HG03442 (cell line): ENCODE measurements around the gene YES1.
A peak's percentile ranks its signal among the peaks of the same experiment; 100 is the strongest.
"Not testable (repeated sequence)": the region's sequence is repeated elsewhere in the genome, so short reads cannot be mapped to it uniquely, and the experiment has no call there.

ENCODE experiments used
- ATAC-seq: cut with Tn5 transposase; IDR thresholded peaks from one replicate; pipeline ENCODE4 v1.9.1; 2021; ENCODE audit warnings: mild to moderate bottlenecking, moderate library complexity; ENCODE audit not compliant: unreplicated experiment

YES1 gene

DNA sequence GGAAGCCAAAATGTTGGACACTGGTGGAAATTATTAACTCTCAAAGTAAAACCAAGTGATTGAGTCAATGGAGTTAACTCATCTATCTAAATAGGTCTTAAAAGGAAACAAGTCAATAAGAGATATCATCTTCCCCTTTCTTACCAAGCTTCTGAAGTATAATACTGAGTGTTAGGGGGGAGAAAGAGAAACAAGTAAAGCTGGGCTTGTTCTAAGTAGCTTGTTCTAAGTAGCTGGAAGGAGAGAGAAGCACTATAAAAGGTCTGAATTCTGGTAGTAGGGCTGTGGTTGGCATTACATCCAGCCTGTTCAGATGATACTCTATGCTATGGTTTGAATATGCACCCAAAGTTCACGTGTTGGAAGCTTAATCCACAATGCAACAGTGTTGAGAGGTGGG, 26.8 kb downstream of the YES1 start:
- ATAC-seq = peak; percentile 59

- ATAC-seq = no peak
These were observed 27.4 kb downstream of the YES1 start for GRCh38 chr18:784470-785172.

- no peak for ATAC-seq
These were observed 33.7 kb downstream of the YES1 start for GRCh38 chr18:778194-778927.

DNA sequence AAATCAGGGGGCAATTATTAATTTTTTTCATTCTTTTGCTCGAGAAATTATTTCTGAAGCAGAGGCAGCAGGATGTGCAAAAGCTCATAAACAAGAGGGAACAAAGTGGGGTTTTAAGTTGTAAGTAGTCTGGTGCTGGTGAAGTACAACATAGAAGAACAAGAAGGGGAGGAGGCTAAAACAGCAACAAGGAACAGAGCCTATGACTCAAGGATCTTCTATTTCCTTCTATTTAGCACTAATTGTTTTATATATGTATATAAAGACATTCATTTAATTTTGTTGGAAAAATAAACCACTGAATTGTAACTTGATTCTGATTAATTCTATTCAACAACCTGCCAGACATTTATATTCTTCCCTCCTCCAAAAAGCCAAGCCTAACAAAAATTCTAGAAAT, 35.0 kb downstream of the YES1 start:
- ATAC-seq = no peak

- not testable (repeated sequence) for ATAC-seq
These were observed 36.0 kb downstream of the YES1 start for GRCh38 chr18:776044-776443.

- no peak for ATAC-seq
These were observed 37.2 kb downstream of the YES1 start for GRCh38 chr18:774811-775210.

GRCh38 chr18:773980-774624, 37.9 kb downstream of the YES1 start:
- no peak for ATAC-seq

DNA sequence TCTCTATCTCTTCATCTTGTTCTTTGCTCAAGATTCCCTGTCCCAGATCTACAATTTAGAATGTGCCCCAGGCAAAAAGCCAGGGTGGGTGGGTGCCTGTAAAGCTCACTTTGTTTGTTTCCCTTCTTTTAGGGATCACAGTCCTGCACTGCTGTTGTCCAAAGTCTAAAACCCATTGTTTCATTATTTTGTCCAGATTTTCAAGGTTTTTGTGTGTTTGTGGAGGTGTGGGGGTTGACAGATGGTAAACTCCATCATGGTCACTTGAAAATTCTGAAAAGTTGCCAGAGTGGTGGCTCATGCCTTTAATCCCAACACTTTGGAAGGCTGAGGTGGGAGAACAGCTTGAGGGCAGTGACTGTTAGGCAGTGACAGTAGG, 41.5 kb downstream of the YES1 start:
- no peak for ATAC-seq

GRCh38 chr18:767961-768360, 44.1 kb downstream of the YES1 start:
- no peak for ATAC-seq

GRCh38 chr18:767084-767882, 44.8 kb downstream of the YES1 start:
- ATAC-seq = no peak

DNA sequence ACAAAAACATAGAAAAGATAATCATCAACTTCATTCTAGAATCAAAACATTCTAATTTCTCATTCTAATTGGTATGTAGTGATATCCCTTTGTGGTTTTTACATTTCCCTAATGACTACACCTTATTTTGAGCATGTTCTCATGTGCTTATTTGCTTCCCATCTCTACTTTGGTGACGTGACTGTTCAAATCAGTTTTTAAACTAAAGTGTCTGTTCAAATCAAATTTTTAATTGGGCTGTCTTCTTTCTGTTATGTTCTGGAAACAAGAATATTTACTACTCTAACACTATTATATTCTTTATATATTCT, 45.5 kb downstream of the YES1 start:
- no peak for ATAC-seq

GRCh38 chr18:765764-766549, 46.1 kb downstream of the YES1 start:
- ATAC-seq = no peak

GRCh38 chr18:759864-760263, 52.2 kb downstream of the YES1 start:
- not testable (repeated sequence) for ATAC-seq

GRCh38 chr18:755506-755905, 56.5 kb downstream of the YES1 start:
- no peak for ATAC-seq

GRCh38 chr18:754656-755055, 57.4 kb downstream of the YES1 start:
- no peak for ATAC-seq

GRCh38 chr18:750456-750855, 61.6 kb downstream of the YES1 start:
- ATAC-seq = no peak

DNA sequence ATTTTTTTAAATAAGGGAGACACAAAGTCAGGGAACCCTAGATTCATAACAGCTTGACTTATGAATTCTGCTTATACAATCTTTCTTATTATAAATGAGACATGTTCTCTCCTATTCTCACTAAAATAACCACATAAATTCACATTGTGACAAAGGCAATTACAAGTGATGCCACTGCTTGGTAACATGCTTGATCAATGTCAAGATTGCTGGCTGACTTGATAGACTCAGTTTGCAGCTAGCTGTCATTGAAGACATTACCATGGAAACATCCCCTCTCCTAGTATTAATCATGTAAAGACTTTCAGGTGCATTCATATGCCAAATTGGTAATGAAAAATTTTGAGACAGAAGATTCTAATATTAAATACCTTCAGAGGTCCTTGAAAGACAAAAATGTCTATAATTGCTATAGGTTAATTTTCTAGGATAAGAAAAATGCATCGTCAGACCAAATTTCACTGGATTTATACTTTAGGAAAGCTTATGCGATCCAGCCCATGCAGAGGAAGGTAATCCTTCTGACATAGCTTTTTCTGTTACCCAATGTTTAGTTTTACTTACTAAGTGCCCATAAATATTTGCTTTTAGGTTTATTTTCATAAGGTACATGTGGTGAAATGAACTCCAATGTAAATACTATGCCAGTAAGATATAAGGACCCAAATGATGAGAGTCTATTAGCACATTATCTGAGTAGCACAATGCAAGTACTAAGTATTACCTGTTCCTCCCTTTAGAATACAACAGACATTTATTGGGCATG, 67.0 kb downstream of the YES1 start:
- ATAC-seq = no peak

DNA sequence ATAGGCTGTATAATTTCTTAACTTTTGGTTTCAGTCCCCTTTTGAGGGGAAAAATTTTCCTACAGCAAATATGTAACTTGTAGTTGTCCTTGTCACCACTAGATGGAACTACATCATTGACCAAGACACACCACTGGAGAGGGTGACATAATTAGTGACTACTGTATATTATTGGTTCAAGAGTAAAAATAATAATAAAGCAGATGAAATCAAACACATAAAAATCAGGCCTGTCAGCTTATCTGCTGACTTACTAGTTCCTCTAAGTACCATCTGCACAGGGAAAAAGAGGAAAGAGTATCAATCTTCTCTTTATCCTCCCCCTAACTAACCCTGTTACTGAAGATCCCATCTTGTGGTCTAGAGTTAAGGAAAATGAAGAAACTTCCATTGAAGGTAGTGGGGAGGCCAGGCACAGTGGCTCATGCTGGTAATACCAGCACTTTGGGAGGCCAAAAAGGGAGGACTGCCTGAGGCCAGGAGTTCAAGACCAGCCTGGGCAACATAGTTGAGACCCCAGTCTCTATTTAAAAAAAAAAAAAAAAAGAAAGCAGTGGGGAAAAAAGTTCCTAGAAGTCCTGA, 70.0 kb downstream of the YES1 start:
- ATAC-seq = peak; percentile 89

DNA sequence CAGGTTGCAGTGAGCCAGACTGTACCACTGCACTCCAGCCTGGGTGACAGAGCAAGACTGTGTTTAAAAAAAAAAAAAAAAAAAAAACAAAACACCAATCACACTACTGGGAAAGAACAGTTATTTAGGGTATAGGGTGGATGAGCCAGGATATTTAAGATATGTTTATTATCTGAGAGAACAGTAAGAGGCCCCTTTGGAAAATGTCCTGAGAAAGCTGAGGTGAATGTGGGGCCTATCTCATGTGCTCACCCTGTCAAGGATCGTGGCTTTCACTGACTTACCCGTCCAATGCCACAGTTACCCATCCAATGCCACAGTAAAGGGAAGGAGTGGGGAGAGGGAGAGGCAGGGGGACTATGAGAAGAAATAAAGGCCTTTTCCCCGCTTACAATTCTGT, 79.7 kb downstream of the YES1 start:
- no peak for ATAC-seq

- ATAC-seq = no peak
These were observed 80.9 kb downstream of the YES1 start for GRCh38 chr18:731185-731584.
